A549 (cell line): ENCODE results near the gene ETAA1. TPM values are rescaled to one million over a fixed set of nuclear protein-coding genes. Genes with fewer than 3 reads are reported as not detected.
A peak's percentile ranks its signal among the peaks of the same experiment; 100 is the strongest.

ENCODE experiments used
- ATAC-seq, 2 experiments: fragments of 200-7000 bp in 1 of 2; fragments of >200 bp in 1 of 2; cut with Nextera tagmentation in 1 of 2; cut with Tn5 transposase in 1 of 2; 3 replicates each; pipeline versions ENCODE4 v1.8.0 to v1.9.1; 2018 to 2020; ENCODE audit warnings: mild to moderate bottlenecking in 1 of 2, moderate library complexity in 1 of 2
- CTCF ChIA-PET: fragments of 300-600 bp; sonication (Branson Sonifier 250); formaldehyde crosslinking; extraction: SDS; loops from one replicate; lab custom pipeline; 2021; ENCODE audit warnings: antibody characterized with exemption, inconsistent platforms; lab: Yijun Ruan, JAX
- POLR2A ChIA-PET: fragments of 350-600 bp; formaldehyde crosslinking; extraction: SDS; loops from one replicate; lab custom pipeline; 2021; ENCODE audit warnings: antibody characterized with exemption, inconsistent platforms; lab: Yijun Ruan, JAX
- DNase-seq, 2 experiments: peaks; one replicate each; pipeline versions ENCODE4 v3.0.0 to v3.0.0-alpha.2; 2011 to 2016; ENCODE audit warnings: low read depth in 1 of 2, low spot score in 1 of 2
- FAIRE-seq: peaks from 2 replicates; lab custom pipeline; 2011; peaks lifted over from hg19 to GRCh38; lab: Jason Lieb, UNC
- H3K27ac ChIP-seq, 2 experiments: fragments of >200 bp; sonication (Bioruptor Twin); formaldehyde crosslinking; 3 replicates each; pipeline ENCODE4 v1.5.1; 2016 to 2017
- H3K4me1 ChIP-seq: fragments of >200 bp; sonication (Bioruptor Twin); formaldehyde crosslinking; 3 replicates; pipeline ENCODE4 v1.6.1; 2016
- H3K4me2 ChIP-seq: fragments of >200 bp; sonication (Bioruptor Twin); formaldehyde crosslinking; 3 replicates; pipeline ENCODE4 v1.6.1; 2016
- H3K4me3 ChIP-seq: fragments of >200 bp; sonication (Bioruptor Twin); formaldehyde crosslinking; 3 replicates; pipeline ENCODE4 v1.5.1; 2016
- H3K9me3 ChIP-seq: fragments of >200 bp; sonication (Bioruptor Twin); formaldehyde crosslinking; 3 replicates; pipeline ENCODE4 v1.6.1; 2016
- BCL3 ChIP-seq: fragments of >200 bp; sonication (Bioruptor Twin); formaldehyde crosslinking; IDR thresholded peaks from 3 replicates; pipeline ENCODE4 v1.6.1; 2016
- CTCF ChIP-seq: fragments of >200 bp; sonication (Bioruptor Twin); formaldehyde crosslinking; IDR thresholded peaks from 3 replicates; pipeline ENCODE4 v1.5.1; 2016
- E2F6 ChIP-seq: IDR thresholded peaks from 2 replicates; pipeline ENCODE4 v1.6.1; 2012; ENCODE audit warnings: low read depth, borderline replicate concordance
- ELK1 ChIP-seq: fragments of 150-350 bp; IDR thresholded peaks from 2 replicates; pipeline ENCODE4 v1.6.1; 2014; ENCODE audit warnings: low read depth, mild to moderate bottlenecking, low read length
- FOSB ChIP-seq: fragments of 250-450 bp; sonication (Bioruptor Pico); IDR thresholded peaks from 2 replicates; pipeline ENCODE4 v1.5.0; 2020; ENCODE audit warnings: mild to moderate bottlenecking, moderate library complexity
- HDAC2 ChIP-seq: fragments of 200-600 bp; sonication (generic); IDR thresholded peaks from 2 replicates; pipeline ENCODE4 v1.6.1; 2016
- HMGXB4 ChIP-seq: fragments of 250-450 bp; sonication (Bioruptor Pico); IDR thresholded peaks from 2 replicates; pipeline ENCODE4 v1.5.0; 2021; ENCODE audit warnings: mild to moderate bottlenecking, moderate library complexity, borderline replicate concordance
- HOXB13 ChIP-seq: fragments of 250-450 bp; sonication (Bioruptor Pico); IDR thresholded peaks from 2 replicates; pipeline ENCODE4 v1.5.0; 2020; ENCODE audit warnings: low read depth, mild to moderate bottlenecking, moderate library complexity
- MAX ChIP-seq: IDR thresholded peaks from 2 replicates; pipeline ENCODE4 v1.6.1; 2012
- MYC ChIP-seq: IDR thresholded peaks from 2 replicates; pipeline ENCODE4 v1.6.1; 2012; ENCODE audit warnings: mild to moderate bottlenecking, inconsistent platforms, low read length, improper control_type of control experiment, borderline replicate concordance
- NFE2L2 ChIP-seq: fragments of 150-350 bp; conservative IDR thresholded peaks from 2 replicates; pipeline ENCODE4 v1.6.1; 2014; ENCODE audit warnings: low read length
- NPAS2 ChIP-seq: fragments of 250-450 bp; sonication (Bioruptor Pico); IDR thresholded peaks from 2 replicates; pipeline ENCODE4 v1.8.0; 2022; ENCODE audit warnings: mild to moderate bottlenecking, moderate library complexity, borderline replicate concordance
- RAD21 ChIP-seq, 2 experiments: fragments of >200 bp in 1 of 2; sonication (Bioruptor Twin) in 1 of 2; formaldehyde crosslinking in 1 of 2; IDR thresholded peaks in 1 of 2; conservative IDR thresholded peaks in 1 of 2; 2 replicates in 1 of 2; 3 replicates in 1 of 2; pipeline ENCODE4 v1.6.1; 2012 to 2018; ENCODE audit warnings: inconsistent platforms in 1 of 2
- RFX5 ChIP-seq: fragments of 450-650 bp; IDR thresholded peaks from 2 replicates; pipeline ENCODE4 v1.7.1; 2014; ENCODE audit warnings: antibody characterized with exemption, mild to moderate bottlenecking, moderate library complexity
- ZC3H11A ChIP-seq: fragments of 450-650 bp; IDR thresholded peaks from 2 replicates; pipeline ENCODE4 v1.6.1; 2014; ENCODE audit warnings: antibody characterized with exemption, mild to moderate bottlenecking
- WGBS: methylation state at CpG from one replicate; pipeline ENCODE4 v1.1.6; 2017; ENCODE audit errors: missing lambda C conversion rate; 5-methylcytosine and 5-hydroxymethylcytosine counted together
- polyA plus RNA-seq, 4 experiments: library from polyadenylated mRNA; depleted of rRNA in 3 of 4; stranded (reverse); fragments of >200 nt; fragmentation: RNase III in 1 of 4; extraction: RNeasy Plus Mini Kit Qiagen cat#74134 plus additional on column Dnase treatment in 1 of 4; gene quantifications; 2 replicates in 3 of 4; 3 replicates in 1 of 4; pipeline ENCODE4 v1.2.3, GENCODE V29; 2011 to 2017

Gene ETAA1
- polyA plus RNA-seq, 2 of the 4 experiments (the other 2 are of a cell fraction) = 13.0 to 28.1 TPM

GRCh38 chr2:67397143-67397986, at the start of gene ETAA1 (continued):
- no peak for TF ChIP-seq NFE2L2
- TF ChIP-seq MYC = no peak
- 0 out of 2 replicates have a peak, but pooled peaks have one; percentile 37 for TF ChIP-seq E2F6

GRCh38 chr2:67366832-67367412, 30.2 kb upstream of the ETAA1 start:
- ATAC-seq (no peak), FAIRE-seq (no peak), DNase-seq (no peak)
- POLR2A ChIA-PET = no interaction called here
- Histone ChIP-seq H3K4me1 (no peaks in the 10 kb centered on the region), H3K4me2 (no peak overlapping the region), H3K9me3 (0 out of 3 replicates have a peak, but pooled peaks cover 3% of the 10 kb centered on the region), H3K27ac (no peak overlapping the region), H3K4me3 (no peak overlapping the region)
- CTCF ChIA-PET = interaction anchor here (0.7 kb wide), 1 partner anchor 1379 kb away, joined by 3 read pairs; no protein-coding TSS in a partner anchor
- no peak for TF ChIP-seq CTCF

GRCh38 chr2:67374481-67374880, 22.7 kb upstream of the ETAA1 start:
- ATAC-seq (no peak), FAIRE-seq (no peak), DNase-seq (no peak)
- H3K4me2 ChIP-seq = 0 out of 3 replicates have a peak overlapping the region, but pooled peaks have one; percentile 8
- ChIA-PET CTCF (no interaction called here), POLR2A (no interaction called here)
- H3K9me3 ChIP-seq = no peaks in the 10 kb centered on the region; the same call in 2 of the 3 replicates
- H3K27ac ChIP-seq = no peak overlapping the region
- WGBS = 48% methylated on average over 2 of the region's 2 CpGs
- TF ChIP-seq NPAS2 (no peak), BCL3 (no peak), NFE2L2 (no peak), ZC3H11A (no peak)
- no peaks in the 10 kb centered on the region for H3K4me1 ChIP-seq
- no peak overlapping the region for H3K4me3 ChIP-seq

GRCh38 chr2:67374949-67375348, 22.2 kb upstream of the ETAA1 start:
- Histone ChIP-seq H3K4me2 (no peak overlapping the region), H3K4me3 (no peak overlapping the region), H3K27ac (no peak overlapping the region), H3K4me1 (no peaks in the 10 kb centered on the region), H3K9me3 (no peaks in the 10 kb centered on the region; the same call in 2 of the 3 replicates)
- TF ChIP-seq ELK1 (no peak), FOSB (CRISPR knock-in tag) (no peak), ZC3H11A (no peak), RAD21 (conservative IDR thresholded peaks at IDR 0.05 in 1 of 2, IDR thresholded peaks at IDR 0.05 in 1 of 2) (no peak), HMGXB4 (CRISPR knock-in tag) (no peak), HOXB13 (CRISPR knock-in tag) (no peak), MAX (no peak), HDAC2 (no peak), RFX5 (no peak)
- FAIRE-seq = no peak
- 4% methylated on average over 1 of the region's 1 CpG for WGBS
- CTCF ChIA-PET = no interaction called here
- no peak for ATAC-seq
- no peak for DNase-seq
- POLR2A ChIA-PET = no interaction called here
